IPS-NIHi11 (cell line): ENCODE data around the gene OGT.
"Not testable (repeated sequence)": the region's sequence is repeated elsewhere in the genome, so short reads cannot be mapped to it uniquely, and the experiment has no call there.

Experiments used
- DNase-seq: peaks from one replicate; pipeline ENCODE4 v3.0.0; 2012; ENCODE audit warnings: mixed read lengths, low spot score

Gene OGT

GRCh38 chrX:71586929-71587328 lies 54.0 kb downstream of the OGT start:
- no peak for DNase-seq

- not testable (repeated sequence) for DNase-seq
These were observed 60.3 kb downstream of the OGT start for GRCh38 chrX:71593210-71593609.

- no peak for DNase-seq
These were observed 67.1 kb downstream of the OGT start for GRCh38 chrX:71599965-71600364.

DNA sequence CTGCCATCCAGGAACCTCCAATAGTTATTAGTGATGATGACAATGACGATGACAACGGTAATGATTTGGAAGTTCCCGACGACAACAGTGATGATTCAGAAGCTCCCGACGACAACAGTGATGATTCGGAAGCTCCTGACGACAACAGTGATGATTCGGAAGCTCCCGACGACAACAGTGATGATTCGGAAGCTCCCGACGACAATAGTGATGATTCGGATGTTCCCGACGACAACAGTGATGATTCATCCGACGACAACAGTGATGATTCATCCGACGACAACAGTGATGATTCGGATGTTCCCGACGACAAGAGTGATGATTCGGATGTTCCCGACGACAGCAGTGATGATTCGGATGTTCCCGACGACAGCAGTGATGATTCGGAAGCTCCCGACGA lies 70.7 kb downstream of the OGT start:
- DNase-seq, result no peak

- no peak for DNase-seq
These were observed 71.2 kb downstream of the OGT start for GRCh38 chrX:71604141-71604540.

DNA sequence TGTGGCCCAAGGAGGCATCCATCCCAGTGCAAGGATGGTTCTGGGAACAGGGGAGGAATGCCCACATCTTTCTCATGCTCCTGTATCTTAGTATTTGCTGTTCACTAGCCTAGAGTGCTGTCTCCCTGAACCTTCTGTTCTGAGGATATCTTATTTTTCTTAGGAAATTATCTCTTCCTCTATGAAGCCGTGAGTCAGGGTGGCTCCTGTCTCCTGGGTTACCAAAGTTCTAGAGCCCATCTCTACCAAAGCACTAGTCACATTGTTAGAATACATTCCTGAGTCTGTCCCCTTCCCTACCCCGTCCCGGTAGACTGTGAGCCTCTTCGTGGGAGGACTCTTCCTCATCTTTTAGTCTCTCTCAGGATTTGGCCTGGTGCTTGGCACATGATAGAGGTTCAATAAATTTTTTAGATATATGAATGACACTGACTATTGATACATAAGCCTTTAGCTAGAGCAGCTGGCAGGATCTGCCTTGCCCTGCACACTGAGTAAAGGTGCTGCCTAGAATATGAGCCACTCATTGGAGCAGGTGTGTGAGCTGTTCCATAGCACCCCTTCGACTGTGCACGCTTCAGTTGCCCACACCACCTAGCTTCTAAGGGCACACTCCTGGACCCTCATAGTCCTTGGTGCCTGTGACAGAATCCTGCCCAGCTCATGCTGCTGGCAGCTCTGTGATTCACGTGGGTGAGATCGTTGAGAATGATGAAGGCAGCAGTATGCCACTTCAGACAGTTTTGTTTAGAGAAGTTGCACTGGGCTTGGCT lies 72.1 kb downstream of the OGT start:
- DNase-seq, result no peak

GRCh38 chrX:71606536-71607216 lies 73.8 kb downstream of the OGT start:
- no peak for DNase-seq

GRCh38 chrX:71607488-71607887 lies 74.6 kb downstream of the OGT start:
- DNase-seq, result no peak

DNA sequence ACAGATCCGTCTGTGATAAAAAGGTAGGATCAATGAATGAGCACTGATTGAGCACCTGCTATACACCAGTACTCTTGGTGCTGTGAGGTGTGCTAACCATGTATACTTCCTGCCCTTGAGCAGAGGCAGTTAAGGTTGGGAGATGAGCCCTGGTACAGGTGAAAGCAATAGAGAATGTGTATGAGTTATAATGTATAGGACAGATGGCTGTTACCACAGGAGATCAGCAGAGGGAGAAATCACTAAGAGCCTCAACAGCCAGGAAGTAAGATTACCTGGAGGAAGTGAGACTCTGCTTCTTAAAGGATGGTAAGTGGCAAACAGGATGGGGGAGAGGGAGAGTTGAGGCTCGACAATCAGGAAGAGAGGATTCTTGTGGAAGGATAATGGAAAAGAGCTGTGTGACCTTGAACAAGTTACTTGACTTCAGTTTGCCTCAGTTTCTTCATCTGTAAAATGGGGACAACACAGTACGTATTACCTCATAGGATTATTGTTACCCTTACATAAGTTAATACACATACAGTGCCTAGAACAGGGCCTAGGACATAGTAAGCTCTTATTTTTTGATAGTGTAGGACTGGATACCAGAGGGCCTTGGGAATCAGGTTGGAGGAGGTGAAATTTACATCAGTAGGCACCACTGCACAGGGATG lies 76.3 kb downstream of the OGT start:
- no peak for DNase-seq

DNA sequence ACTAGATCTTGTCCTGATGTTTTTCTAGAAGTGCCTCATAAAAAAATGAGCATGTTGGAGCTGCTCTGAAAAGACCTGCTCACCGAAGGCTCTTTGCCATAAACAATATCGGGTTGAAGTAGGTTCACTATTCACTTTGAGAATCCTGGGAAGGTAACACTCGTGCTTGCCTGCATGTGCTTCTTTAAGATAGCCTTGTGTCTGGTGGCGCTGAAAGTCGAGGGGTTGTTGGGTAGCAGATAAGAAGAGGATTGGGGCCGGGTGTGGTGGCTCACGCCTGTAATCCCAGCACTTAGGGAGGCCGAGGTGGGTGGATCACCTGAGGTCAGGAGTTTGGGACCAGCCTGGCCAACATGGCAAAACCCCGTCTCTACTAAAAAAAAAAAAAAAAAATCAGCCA lies 78.8 kb downstream of the OGT start:
- not testable (repeated sequence) for DNase-seq

DNA sequence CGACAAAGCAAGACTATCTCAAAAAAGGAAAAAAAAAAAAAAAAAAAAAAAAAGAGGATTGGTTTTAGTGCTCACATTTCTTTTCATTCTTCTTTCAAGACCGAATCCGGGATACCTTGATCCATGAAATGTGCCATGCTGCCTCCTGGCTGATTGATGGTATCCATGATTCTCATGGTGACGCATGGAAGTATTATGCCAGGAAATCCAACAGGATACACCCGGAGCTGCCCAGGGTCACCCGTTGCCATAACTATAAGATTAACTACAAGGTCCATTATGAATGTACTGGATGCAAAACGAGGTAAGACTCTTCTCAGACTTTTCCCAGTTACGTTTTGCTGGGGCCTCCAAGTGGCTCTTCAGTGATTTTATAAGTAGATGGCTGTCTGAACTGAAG lies 79.4 kb downstream of the OGT start:
- no peak for DNase-seq

DNA sequence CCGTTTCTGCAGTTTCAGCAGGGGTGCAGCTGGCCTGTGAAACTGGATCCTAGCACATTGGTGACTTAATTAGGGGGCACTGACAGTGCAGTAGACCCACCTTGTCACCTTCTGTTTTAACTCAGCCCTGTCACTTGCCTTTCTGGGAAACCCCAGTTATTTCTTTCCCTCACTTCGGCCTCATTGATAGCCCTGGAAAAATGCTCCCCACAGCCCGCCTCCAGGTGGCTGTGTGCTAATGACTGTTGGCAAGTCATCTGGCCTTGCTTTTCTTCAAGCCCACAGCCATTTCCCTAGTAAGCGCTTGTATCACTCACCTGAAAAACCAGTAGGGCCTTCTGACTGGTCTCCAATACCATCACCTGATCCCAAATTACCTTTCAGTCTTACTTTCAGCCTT lies 82.2 kb downstream of the OGT start:
- DNase-seq, result no peak

DNA sequence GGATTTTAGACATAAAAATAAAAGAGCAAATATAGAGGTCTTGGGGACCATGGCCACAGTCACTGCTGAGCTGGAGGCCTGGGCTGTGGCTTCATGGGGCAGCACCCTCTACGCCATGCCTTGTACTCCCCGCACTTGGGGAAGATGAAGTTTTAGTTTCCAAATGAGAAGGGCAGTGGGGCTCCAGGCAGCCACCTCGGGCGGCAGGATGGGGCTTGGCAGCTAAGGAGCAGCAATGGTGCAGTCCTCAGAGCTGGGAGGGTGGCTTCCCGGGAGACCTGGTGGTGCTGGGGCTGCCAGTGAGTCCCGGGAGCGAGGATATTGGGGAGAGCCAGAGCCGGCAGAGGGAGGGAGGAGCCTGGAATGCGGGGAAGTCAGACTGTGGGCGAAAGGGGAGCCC lies 83.0 kb downstream of the OGT start:
- no peak for DNase-seq

DNA sequence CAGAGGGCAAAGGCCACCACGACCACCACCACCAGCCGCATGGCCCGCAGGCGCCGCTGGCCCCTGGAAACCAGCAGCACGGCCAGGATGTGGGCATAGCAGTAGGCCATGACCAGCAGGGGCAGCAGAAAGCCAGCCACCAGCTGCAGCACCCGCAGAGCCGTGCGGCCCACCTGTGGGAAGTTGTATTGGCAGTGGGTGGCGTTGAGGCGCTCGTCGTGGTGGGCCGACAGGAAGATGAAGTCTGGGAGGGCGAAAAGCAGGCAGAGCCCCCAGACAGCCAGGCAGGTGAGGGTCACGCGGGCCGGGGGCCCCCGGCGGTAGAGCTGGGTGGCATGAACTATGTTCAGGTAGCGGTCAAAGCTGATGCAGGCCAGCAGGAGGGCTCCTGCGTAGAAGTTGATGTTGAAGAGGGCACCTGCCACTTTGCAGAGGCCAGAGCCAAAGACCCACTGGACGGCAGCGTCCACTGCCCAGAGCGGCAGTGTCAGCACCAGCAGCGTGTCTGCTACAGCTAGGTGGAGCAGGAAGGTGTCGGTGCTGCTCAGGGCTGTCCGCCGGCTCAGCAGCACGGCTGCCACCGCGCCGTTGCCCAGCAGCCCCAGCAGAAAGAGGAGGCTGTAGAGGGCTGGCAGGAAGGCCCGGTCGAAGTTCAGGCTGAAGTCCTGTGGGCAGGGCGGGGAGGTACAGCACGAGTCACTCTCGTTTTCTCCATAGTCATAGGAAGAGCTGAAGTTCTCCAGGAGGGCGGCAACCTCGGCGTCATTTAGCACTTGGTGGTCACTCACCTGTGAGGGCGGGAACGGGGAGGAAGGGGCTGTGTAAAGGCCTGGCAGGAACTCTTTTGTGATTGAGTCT lies 84.0 kb downstream of the OGT start:
- peak; percentile 35 for DNase-seq

DNA sequence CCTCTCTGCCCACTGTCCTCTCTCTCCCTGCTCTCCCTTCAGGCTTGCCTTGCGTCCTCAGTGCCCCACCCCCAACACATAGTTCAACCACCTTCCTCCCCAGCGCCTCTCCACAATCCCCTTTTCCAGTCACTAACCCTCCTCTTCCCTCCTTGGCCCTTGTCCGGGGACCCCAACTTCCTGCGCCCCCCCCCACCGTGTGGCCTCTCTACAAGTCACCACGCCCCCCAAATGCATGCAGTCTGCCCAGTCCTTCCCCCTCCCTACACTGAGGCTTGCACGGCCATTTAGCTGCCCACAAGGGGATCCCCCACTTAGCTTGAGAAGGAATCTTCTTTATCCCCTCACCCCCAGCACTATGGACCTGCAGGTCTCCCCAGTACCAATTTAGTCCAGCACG lies 84.8 kb downstream of the OGT start:
- DNase-seq, result no peak

GRCh38 chrX:71618303-71618721 lies 85.4 kb downstream of the OGT start, which contains the start of gene CXCR3:
Gene CXCR3, minus strand, starts transcription at chrX:71618511. Its CDS starts 62 bp downstream, at chrX:71618449.
- DNase-seq, result no peak

GRCh38 chrX:71618787-71619186 lies 85.9 kb downstream of the OGT start:
- DNase-seq, result no peak

DNA sequence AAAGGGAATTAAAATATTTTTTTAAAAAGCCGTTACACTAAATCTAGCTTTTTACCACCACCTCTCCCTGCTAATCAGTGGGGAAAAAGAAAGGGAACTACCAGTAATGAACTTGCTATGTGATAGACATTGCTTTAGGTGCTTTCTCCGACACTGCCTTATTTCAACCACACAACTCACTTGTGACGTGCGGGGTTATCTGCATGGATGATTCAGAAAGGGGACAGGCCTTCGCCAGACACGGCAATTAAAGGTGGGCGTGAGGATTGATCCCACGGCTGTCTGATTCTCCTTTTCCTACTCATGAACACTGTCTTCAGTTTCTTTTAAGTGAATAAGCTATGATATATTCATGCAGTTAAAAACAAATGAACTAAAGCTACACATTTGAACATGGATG lies 86.3 kb downstream of the OGT start:
- no peak for DNase-seq

GRCh38 chrX:71619986-71620385 lies 87.1 kb downstream of the OGT start:
- no peak for DNase-seq

GRCh38 chrX:71621603-71622002 lies 88.7 kb downstream of the OGT start:
- DNase-seq, result no peak

- no peak for DNase-seq
These were observed 89.2 kb downstream of the OGT start for GRCh38 chrX:71622032-71622575.
